Central memory CD8-positive, alpha-beta T cell (primary cell): ENCODE measurements around the gene PLEKHA6.

Source experiments
- ATAC-seq: fragments of 150-1000 bp; cut with Tn5 transposase; replicated peaks from 2 replicates; pipeline ENCODE4 v1.10.0; 2022; ENCODE audit warnings: mild to moderate bottlenecking, moderate FRiP score, moderate number of reproducible peaks; ENCODE audit not compliant: poor library complexity, severe bottlenecking; ENCODE audit errors: extremely low read depth
- DNase-seq, 2 donors: peaks; one replicate each; pipeline ENCODE4 v3.0.0; 2021; ENCODE audit warnings: low spot score in 2 of 2
- H3K27ac Mint-ChIP-seq: one replicate; pipeline ENCODE4 v1.8.0; 2022; ENCODE audit warnings: low read depth, mild to moderate bottlenecking, moderate library complexity, mixed read lengths
- H3K27me3 Mint-ChIP-seq: one replicate; pipeline ENCODE4 v1.8.0; 2022; ENCODE audit warnings: mixed read lengths
- H3K36me3 Mint-ChIP-seq: one replicate; pipeline ENCODE4 v1.8.0; 2022; ENCODE audit warnings: mild to moderate bottlenecking, moderate library complexity, mixed read lengths; ENCODE audit not compliant: insufficient read depth
- H3K4me1 Mint-ChIP-seq: one replicate; pipeline ENCODE4 v1.8.0; 2022; ENCODE audit warnings: mixed read lengths
- H3K4me3 Mint-ChIP-seq: one replicate; pipeline ENCODE4 v1.8.0; 2022; ENCODE audit warnings: mild to moderate bottlenecking, moderate library complexity, mixed read lengths
- H3K9me3 Mint-ChIP-seq: one replicate; pipeline ENCODE4 v1.8.0; 2022; ENCODE audit warnings: mixed read lengths

PLEKHA6 gene

GRCh38 chr1:204307334-204307883 lies 52.3 kb downstream of the PLEKHA6 start:
- no peak for ATAC-seq
- Mint-ChIP-seq H3K4me1 (no peaks in the 10 kb centered on the region), H3K9me3 (no peaks in the 10 kb centered on the region), H3K27ac (no peak overlapping the region), H3K36me3 (peaks cover 2% of the 10 kb centered on the region), H3K27me3 (peaks cover 60% of the 10 kb centered on the region), H3K4me3 (no peak overlapping the region)
- DNase-seq: no peak

GRCh38 chr1:204306076-204306475 lies 53.7 kb downstream of the PLEKHA6 start:
- H3K4me3 Mint-ChIP-seq: no peak overlapping the region
- H3K36me3 Mint-ChIP-seq: peaks cover 2% of the 10 kb centered on the region
- H3K4me1 Mint-ChIP-seq: no peaks in the 10 kb centered on the region
- no peaks in the 10 kb centered on the region for H3K9me3 Mint-ChIP-seq
- peaks cover 63% of the 10 kb centered on the region for H3K27me3 Mint-ChIP-seq
- no peak for ATAC-seq
- no peak for DNase-seq
- no peak overlapping the region for H3K27ac Mint-ChIP-seq

- ATAC-seq: no peak
- H3K9me3 Mint-ChIP-seq: no peaks in the 10 kb centered on the region
- peaks cover 2% of the 10 kb centered on the region for H3K36me3 Mint-ChIP-seq
- DNase-seq: no peak
- no peak overlapping the region for H3K27ac Mint-ChIP-seq
- H3K27me3 Mint-ChIP-seq: peaks cover 69% of the 10 kb centered on the region
- H3K4me3 Mint-ChIP-seq: no peak overlapping the region
- H3K4me1 Mint-ChIP-seq: no peaks in the 10 kb centered on the region
These were observed 55.7 kb downstream of the PLEKHA6 start for GRCh38 chr1:204304067-204304466.

DNA sequence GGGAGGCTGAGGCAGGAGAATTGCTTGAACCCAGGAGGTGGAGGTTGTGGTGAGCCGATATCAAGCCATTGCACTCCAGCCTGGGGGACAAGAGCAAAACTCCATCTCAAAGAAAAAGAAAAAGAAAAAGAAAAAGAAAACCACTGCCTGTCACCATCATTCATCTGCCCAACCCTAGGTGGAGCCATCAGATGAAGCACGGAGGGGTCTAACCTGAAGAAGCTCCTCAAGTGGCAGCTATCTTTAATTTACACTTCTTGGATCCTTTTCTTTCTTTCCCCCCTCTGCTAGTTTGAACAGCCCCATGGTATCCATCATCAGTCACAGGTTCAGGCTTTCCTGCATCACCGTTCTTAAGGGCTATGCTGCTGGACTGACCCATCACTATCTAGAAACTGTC lies 57.0 kb downstream of the PLEKHA6 start:
- Mint-ChIP-seq H3K4me3 (no peak overlapping the region), H3K9me3 (no peaks in the 10 kb centered on the region), H3K27me3 (peaks cover 69% of the 10 kb centered on the region), H3K36me3 (peaks cover 2% of the 10 kb centered on the region), H3K27ac (no peak overlapping the region), H3K4me1 (no peaks in the 10 kb centered on the region)
- no peak for ATAC-seq
- no peak for DNase-seq

DNA sequence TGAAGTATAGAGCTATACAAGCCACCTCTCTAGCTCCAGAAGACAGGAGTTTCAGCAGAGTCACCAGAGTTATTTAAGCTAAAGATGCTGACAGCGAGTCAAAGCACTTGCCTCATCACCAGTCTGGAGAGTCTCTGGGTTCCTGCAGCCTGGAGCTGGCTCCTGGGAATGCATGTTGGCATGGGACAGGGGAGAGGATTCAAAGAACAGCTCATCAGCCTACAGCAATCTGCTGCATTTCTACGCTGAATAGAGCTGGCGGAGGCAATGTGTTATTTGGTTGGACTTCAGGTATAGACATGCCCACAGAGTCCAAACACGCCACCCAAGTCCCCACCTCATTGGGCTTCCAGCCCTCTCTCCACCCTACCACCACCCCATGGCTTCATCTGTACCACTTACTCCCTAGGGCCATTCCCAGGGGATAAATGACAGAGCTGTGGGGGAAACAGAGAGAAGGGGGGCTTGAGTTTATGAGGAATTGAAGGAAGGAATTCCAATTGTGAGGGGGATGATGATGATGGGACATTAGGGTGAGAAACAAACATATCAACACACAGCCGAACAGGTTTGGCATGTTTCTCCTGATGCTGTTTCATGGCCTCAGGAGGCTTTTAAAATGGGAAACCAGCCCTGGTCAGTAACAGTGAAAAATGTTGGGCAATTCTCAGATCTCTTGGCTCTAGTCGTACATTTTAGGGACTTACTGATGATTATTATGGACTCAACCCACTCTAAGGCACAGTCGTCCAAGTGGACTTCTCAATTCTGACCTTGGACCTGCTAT lies 58.4 kb downstream of the PLEKHA6 start:
- no peak overlapping the region for H3K27ac Mint-ChIP-seq
- no peak overlapping the region for H3K4me3 Mint-ChIP-seq
- DNase-seq (no peak), ATAC-seq (no peak)
- H3K9me3 Mint-ChIP-seq: no peaks in the 10 kb centered on the region
- no peaks in the 10 kb centered on the region for H3K4me1 Mint-ChIP-seq
- H3K36me3 Mint-ChIP-seq: peaks cover 2% of the 10 kb centered on the region
- H3K27me3 Mint-ChIP-seq: peaks cover 67% of the 10 kb centered on the region

- no peak for DNase-seq
- H3K9me3 Mint-ChIP-seq: no peaks in the 10 kb centered on the region
- H3K27me3 Mint-ChIP-seq: peaks cover 70% of the 10 kb centered on the region
- no peak overlapping the region for H3K27ac Mint-ChIP-seq
- ATAC-seq: no peak
- H3K4me3 Mint-ChIP-seq: no peak overlapping the region
- no peaks in the 10 kb centered on the region for H3K36me3 Mint-ChIP-seq
- no peaks in the 10 kb centered on the region for H3K4me1 Mint-ChIP-seq
These were observed 59.8 kb downstream of the PLEKHA6 start for GRCh38 chr1:204299814-204300365.

- H3K27me3 Mint-ChIP-seq: peaks cover 94% of the 10 kb centered on the region
- ATAC-seq (no peak), DNase-seq (no peak)
- H3K36me3 Mint-ChIP-seq: no peaks in the 10 kb centered on the region
- no peaks in the 10 kb centered on the region for H3K9me3 Mint-ChIP-seq
- H3K4me1 Mint-ChIP-seq: no peaks in the 10 kb centered on the region
- H3K4me3 Mint-ChIP-seq: no peak overlapping the region
- no peak overlapping the region for H3K27ac Mint-ChIP-seq
These were observed 63.2 kb downstream of the PLEKHA6 start for GRCh38 chr1:204296431-204296988.

GRCh38 chr1:204295671-204296070 lies 64.1 kb downstream of the PLEKHA6 start:
- no peak for ATAC-seq
- Mint-ChIP-seq H3K27ac (no peak overlapping the region), H3K27me3 (peaks cover 93% of the 10 kb centered on the region), H3K4me3 (no peak overlapping the region), H3K4me1 (no peaks in the 10 kb centered on the region), H3K36me3 (no peaks in the 10 kb centered on the region), H3K9me3 (no peaks in the 10 kb centered on the region)
- no peak for DNase-seq

DNA sequence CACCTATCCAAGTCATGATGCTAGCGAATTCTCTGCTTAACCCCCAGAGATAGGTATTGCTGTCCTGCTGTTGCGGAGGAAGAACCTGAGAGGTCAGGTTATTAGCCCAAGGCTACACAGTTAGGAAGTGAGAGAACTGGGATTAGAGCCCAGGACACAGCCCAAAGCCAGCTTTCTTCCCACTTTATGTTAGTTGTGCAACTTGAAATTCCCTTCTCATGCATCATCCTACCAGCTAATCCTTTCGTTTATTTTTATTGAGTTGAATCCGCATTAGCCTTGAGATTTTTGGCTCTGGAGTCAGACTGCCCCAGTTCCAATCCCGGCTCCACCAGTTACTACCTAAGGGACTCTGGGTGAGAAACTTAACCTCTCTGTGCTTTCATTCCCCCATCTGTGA lies 65.4 kb downstream of the PLEKHA6 start:
- Mint-ChIP-seq H3K4me1 (no peaks in the 10 kb centered on the region), H3K27me3 (peaks cover 93% of the 10 kb centered on the region), H3K27ac (no peak overlapping the region), H3K9me3 (no peaks in the 10 kb centered on the region), H3K36me3 (no peaks in the 10 kb centered on the region), H3K4me3 (no peak overlapping the region)
- ATAC-seq (no peak), DNase-seq (no peak)

DNA sequence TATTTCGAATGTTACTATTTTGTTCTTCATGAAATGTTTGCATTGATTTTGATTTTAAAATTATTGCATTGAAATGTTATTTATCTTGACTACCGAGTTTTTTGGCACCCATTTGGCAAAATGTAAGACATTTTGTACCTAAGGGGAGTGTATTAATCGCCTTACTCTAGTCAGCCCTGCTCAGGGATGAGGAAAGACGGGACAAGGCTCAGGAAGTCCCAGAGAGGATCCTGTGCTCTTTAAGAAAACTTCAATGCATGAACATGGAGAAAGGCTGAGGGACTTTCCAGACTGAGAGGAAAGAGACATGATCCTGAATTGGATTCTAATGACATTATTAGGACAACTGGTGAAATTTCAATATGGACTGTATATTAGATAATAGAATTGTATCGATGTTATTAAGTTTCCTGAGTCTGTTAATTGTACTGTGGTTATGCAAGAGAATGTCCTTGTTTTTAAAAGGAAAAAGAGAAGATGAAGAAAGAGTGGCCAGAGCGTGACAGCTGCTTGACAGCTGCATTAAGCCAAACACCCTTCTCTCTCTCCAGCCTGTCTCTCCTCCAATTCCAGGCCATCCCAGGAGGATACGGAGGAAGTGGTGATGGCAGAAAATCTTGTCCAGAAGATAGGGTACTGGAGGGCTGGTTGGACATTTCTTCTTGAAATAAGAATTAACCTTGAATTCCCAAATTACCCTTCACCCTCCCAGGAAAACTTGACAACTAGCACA lies 66.0 kb downstream of the PLEKHA6 start:
- no peaks in the 10 kb centered on the region for H3K36me3 Mint-ChIP-seq
- H3K4me1 Mint-ChIP-seq: no peaks in the 10 kb centered on the region
- H3K9me3 Mint-ChIP-seq: no peaks in the 10 kb centered on the region
- H3K4me3 Mint-ChIP-seq: no peak overlapping the region
- H3K27me3 Mint-ChIP-seq: peaks cover 93% of the 10 kb centered on the region
- DNase-seq (no peak), ATAC-seq (no peak)
- H3K27ac Mint-ChIP-seq: no peak overlapping the region

DNA sequence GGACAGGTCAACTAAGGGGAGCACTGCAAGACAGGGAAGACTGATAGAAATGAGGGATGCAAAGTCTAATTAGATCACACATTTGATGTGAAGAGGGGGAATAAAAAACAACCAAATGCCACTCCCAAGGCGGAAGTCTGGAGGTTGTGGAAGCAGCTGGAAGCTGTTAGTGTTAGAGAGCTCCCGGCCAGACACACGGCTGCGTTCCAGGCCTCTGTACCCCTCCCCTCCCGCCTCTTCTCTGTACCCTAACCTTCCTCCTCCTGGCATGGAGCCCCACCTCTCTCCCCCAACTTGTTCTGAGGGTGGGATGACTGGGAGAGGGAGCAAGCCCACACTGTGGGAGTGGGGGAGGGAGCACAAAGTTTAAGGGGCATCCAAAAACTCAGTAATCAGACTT lies 67.0 kb downstream of the PLEKHA6 start:
- Mint-ChIP-seq H3K9me3 (no peaks in the 10 kb centered on the region), H3K27ac (no peak overlapping the region), H3K4me3 (no peak overlapping the region), H3K4me1 (peaks cover 6% of the 10 kb centered on the region), H3K27me3 (peaks cover 96% of the 10 kb centered on the region), H3K36me3 (no peaks in the 10 kb centered on the region)
- ATAC-seq: no peak
- no peak for DNase-seq

GRCh38 chr1:204289280-204289679 lies 70.4 kb downstream of the PLEKHA6 start:
- Mint-ChIP-seq H3K4me1 (peaks cover 31% of the 10 kb centered on the region), H3K4me3 (no peak overlapping the region), H3K27ac (no peak overlapping the region), H3K9me3 (no peaks in the 10 kb centered on the region), H3K36me3 (peaks cover 3% of the 10 kb centered on the region), H3K27me3 (peaks cover 67% of the 10 kb centered on the region)
- no peak for ATAC-seq
- no peak for DNase-seq
